ENCODE results near the gene SLC44A3.

SLC44A3 gene

GRCh38 chr1:94803106-94803505 lies 17.1 kb upstream of the SLC44A3 start:
- Histone ChIP-seq H3K4me3 (ENCODE audit: low read depth in 1 of 2, low read length in 2 of 2) (no peak overlapping the region), H3K9ac (ENCODE audit: low read length) (no peak overlapping the region), H3K4me1 (ENCODE audit: insufficient read depth, low read length) (peaks cover 36% of the 10 kb centered on the region), H3K9me3 (ENCODE audit: low read length) (no peaks in the 10 kb centered on the region), H3K36me3 (ENCODE audit: insufficient read depth, low read length) (no peaks in the 10 kb centered on the region), H3K27ac (ENCODE audit: low read depth, low read length) (no peak overlapping the region), H3K27me3 (ENCODE audit: control insufficient read depth in 1 of 2, insufficient read depth in 2 of 2, low read length in 2 of 2) (no peaks in the 10 kb centered on the region)

DNA sequence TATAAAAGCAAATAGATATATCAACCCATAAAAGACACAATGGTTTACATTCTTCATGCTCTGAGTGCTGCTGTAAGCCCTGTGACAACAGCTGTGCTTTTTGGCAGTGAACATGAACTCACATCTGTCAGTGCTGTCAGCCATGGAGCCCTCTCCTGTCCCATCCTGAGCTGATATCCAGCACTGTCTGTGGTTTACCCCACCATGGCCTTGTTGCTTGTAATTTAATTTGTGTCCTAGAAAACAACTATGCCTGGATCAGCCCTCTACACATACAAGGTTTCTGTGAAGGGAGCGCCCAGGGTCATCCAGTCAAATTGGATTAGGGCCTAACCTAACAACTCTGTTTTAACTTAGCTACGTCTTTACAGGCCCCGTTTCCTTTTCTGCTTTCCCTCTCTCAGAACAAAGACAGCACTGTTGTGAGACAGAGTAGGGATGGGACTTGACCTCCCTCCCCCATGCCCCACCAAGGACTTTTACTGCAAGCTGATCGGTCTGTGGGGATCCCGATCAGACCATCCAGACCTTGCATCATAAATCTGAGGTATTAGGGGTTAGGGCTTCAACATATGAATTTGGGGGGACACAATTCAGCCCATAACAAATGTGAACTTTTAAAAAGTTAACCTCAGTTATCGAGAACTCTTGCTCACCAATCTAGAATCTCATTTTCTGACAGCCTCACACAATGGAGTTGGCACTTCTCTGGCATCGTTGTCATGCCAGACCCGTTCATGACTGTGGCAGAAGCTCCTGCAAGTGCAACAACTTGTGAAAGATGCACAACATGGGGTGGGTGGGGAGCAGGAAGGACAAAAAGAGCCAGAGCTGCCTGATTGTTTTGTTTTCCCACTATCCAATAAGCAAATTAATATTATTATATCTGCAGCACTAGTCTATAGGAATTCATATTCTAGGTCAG lies 16.4 kb upstream of the SLC44A3 start:
- Histone ChIP-seq H3K4me1 (ENCODE audit: insufficient read depth, low read length) (peaks cover 36% of the 10 kb centered on the region), H3K9ac (ENCODE audit: low read length) (no peak overlapping the region), H3K9me3 (ENCODE audit: low read length) (no peaks in the 10 kb centered on the region), H3K36me3 (ENCODE audit: insufficient read depth, low read length) (no peaks in the 10 kb centered on the region), H3K27ac (ENCODE audit: low read depth, low read length) (no peak overlapping the region), H3K27me3 (ENCODE audit: control insufficient read depth in 1 of 2, insufficient read depth in 2 of 2, low read length in 2 of 2) (no peaks in the 10 kb centered on the region), H3K4me3 (ENCODE audit: low read depth in 1 of 2, low read length in 2 of 2) (no peak overlapping the region)

DNA sequence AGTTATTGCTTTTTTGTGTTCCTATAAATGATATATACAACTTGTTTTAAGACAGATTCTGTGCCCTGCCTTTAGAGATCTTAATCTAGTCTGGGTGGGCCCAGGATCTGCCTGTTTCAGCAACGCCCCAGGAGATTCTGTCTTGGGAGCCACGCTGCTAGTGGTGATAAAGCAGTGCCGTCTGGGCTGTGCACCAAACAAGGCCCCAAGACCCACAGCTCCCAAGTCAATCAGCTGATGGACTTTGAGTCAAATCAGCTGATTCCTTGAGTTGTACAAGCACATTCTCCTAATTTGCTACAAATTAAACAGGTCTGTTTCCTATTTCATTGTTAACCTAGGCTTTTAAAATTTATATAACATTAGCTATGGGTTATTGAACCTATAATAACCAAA lies 15.7 kb upstream of the SLC44A3 start:
- Histone ChIP-seq H3K27ac (ENCODE audit: low read depth, low read length) (no peak overlapping the region), H3K4me1 (ENCODE audit: insufficient read depth, low read length) (peaks cover 36% of the 10 kb centered on the region), H3K9ac (ENCODE audit: low read length) (no peak overlapping the region)

DNA sequence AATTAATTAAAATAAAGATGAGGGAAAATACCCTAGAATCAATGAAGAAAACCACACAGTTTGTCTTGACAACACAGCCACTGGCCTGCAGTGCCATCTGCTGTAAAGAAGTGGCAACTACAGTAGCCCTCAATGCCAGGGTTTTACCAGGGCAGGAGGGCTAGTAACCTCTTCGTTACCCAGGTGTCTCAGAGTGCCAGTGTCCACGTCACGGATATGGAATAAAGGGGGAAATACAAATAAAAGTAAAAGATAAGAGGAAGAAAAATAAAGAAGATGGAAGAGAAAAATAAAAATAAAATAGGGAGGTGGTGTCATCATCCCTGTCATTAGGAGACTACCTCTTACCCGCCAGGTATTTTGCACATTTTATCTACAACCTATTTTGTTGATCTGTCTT lies 14.2 kb upstream of the SLC44A3 start:
- H3K36me3 ChIP-seq (ENCODE audit: insufficient read depth, low read length) = no peaks in the 10 kb centered on the region
- no peak overlapping the region for H3K27ac ChIP-seq (ENCODE audit: low read depth, low read length)
- H3K4me1 ChIP-seq (ENCODE audit: insufficient read depth, low read length) = peaks cover 36% of the 10 kb centered on the region
- H3K4me3 ChIP-seq (ENCODE audit: low read depth in 1 of 2, low read length in 2 of 2) = no peak overlapping the region
- no peaks in the 10 kb centered on the region for H3K9me3 ChIP-seq (ENCODE audit: low read length)
- no peak overlapping the region for H3K9ac ChIP-seq (ENCODE audit: low read length)
- H3K27me3 ChIP-seq (ENCODE audit: control insufficient read depth in 1 of 2, insufficient read depth in 2 of 2, low read length in 2 of 2) = no peaks in the 10 kb centered on the region

More for the DNA sequence above, 15.7 kb upstream of the SLC44A3 start:
- Histone ChIP-seq H3K9me3 (ENCODE audit: low read length) (no peaks in the 10 kb centered on the region), H3K4me3 (ENCODE audit: low read depth in 1 of 2, low read length in 2 of 2) (no peak overlapping the region), H3K27me3 (ENCODE audit: control insufficient read depth in 1 of 2, insufficient read depth in 2 of 2, low read length in 2 of 2) (no peaks in the 10 kb centered on the region), H3K36me3 (ENCODE audit: insufficient read depth, low read length) (no peaks in the 10 kb centered on the region)

DNA sequence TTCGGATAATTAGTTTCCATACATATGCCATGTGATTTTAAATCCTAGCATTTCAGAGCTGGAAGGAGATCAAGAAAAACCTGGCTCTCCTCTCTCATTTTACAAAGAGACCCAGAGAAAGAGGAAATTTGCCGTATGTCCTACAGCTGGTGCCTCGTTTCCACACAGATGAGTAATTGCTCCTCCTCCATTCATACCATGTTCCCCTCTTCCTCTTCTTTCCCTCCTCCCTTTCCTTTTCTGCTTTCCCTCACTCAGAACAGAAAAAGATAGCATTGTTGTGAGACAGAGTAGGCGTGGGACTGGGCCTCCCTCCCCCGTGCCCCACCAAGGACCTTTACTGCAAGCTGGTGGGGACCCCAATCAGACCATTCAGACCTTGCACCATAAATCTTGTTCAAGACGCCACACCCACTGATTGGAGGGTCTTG lies 13.7 kb upstream of the SLC44A3 start:
- Histone ChIP-seq H3K27ac (ENCODE audit: low read depth, low read length) (no peak overlapping the region), H3K4me3 (ENCODE audit: low read depth in 1 of 2, low read length in 2 of 2) (no peak overlapping the region), H3K36me3 (ENCODE audit: insufficient read depth, low read length) (no peaks in the 10 kb centered on the region), H3K27me3 (ENCODE audit: control insufficient read depth in 1 of 2, insufficient read depth in 2 of 2, low read length in 2 of 2) (no peaks in the 10 kb centered on the region), H3K9me3 (ENCODE audit: low read length) (no peaks in the 10 kb centered on the region), H3K9ac (ENCODE audit: low read length) (no peak overlapping the region), H3K4me1 (ENCODE audit: insufficient read depth, low read length) (peaks cover 35% of the 10 kb centered on the region)

- no peaks in the 10 kb centered on the region for H3K27me3 ChIP-seq (ENCODE audit: control insufficient read depth in 1 of 2, insufficient read depth in 2 of 2, low read length in 2 of 2)
- no peaks in the 10 kb centered on the region for H3K36me3 ChIP-seq (ENCODE audit: insufficient read depth, low read length)
- H3K4me1 ChIP-seq (ENCODE audit: insufficient read depth, low read length) = peaks cover 20% of the 10 kb centered on the region
- no peak overlapping the region for H3K9ac ChIP-seq (ENCODE audit: low read length)
- no peak overlapping the region for H3K27ac ChIP-seq (ENCODE audit: low read depth, low read length)
- H3K9me3 ChIP-seq (ENCODE audit: low read length) = no peaks in the 10 kb centered on the region
- no peak overlapping the region for H3K4me3 ChIP-seq (ENCODE audit: low read depth in 1 of 2, low read length in 2 of 2)
These were observed 12.2 kb upstream of the SLC44A3 start for GRCh38 chr1:94807742-94808491.

- Histone ChIP-seq H3K9me3 (ENCODE audit: low read length) (no peaks in the 10 kb centered on the region), H3K27ac (ENCODE audit: low read depth, low read length) (no peak overlapping the region), H3K4me3 (ENCODE audit: low read depth in 1 of 2, low read length in 2 of 2) (no peak overlapping the region), H3K36me3 (ENCODE audit: insufficient read depth, low read length) (no peaks in the 10 kb centered on the region), H3K9ac (ENCODE audit: low read length) (no peak overlapping the region), H3K27me3 (ENCODE audit: control insufficient read depth in 1 of 2, insufficient read depth in 2 of 2, low read length in 2 of 2) (no peaks in the 10 kb centered on the region), H3K4me1 (ENCODE audit: insufficient read depth, low read length) (peaks cover 13% of the 10 kb centered on the region)
These were observed 11.5 kb upstream of the SLC44A3 start for GRCh38 chr1:94808669-94809068.

DNA sequence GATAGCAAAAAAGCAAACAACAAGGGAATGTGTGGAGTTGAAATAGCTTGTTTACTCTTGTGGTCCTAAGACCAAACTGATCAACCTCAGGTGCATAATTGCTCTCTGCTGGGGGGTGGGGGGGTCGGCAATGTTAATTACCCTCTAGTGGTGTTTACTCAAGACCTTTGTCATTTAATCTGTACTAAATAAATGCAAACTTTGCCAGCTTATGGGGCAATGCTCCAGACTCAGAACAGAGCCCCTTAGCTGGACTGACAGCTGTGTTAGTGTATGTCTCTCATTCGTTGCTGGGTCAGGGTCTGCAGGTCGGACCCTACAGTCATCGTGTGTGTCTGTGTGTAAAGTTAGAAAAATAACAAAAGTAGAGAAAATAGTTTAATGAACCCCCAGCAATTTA lies 7.2 kb upstream of the SLC44A3 start:
- Histone ChIP-seq H3K9me3 (ENCODE audit: low read length) (no peaks in the 10 kb centered on the region), H3K4me3 (ENCODE audit: low read depth in 1 of 2, low read length in 2 of 2) (no peak overlapping the region), H3K27me3 (ENCODE audit: control insufficient read depth in 1 of 2, insufficient read depth in 2 of 2, low read length in 2 of 2) (no peaks in the 10 kb centered on the region), H3K9ac (ENCODE audit: low read length) (no peak overlapping the region), H3K4me1 (ENCODE audit: insufficient read depth, low read length) (no peaks in the 10 kb centered on the region), H3K27ac (ENCODE audit: low read depth, low read length) (no peak overlapping the region), H3K36me3 (ENCODE audit: insufficient read depth, low read length) (no peaks in the 10 kb centered on the region)

DNA sequence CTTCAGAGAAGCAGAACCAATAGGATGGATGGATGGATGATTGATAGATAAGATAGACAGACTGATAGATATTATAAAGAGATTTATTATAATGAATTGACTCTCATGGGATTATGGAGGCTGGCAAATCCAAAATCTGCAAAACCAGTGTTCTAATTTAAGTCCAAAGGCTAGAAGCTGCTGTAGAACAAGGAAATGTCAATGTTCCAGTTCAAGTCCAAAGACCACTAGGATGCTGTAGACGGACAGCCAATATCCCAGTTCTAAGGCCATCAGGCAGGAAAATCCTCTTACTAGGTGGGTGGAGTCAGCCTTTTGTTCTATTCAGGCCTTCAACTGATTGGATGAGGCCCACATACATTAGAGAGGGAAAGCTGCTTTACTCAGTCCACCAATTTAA lies 4.1 kb upstream of the SLC44A3 start:
- H3K4me1 ChIP-seq (ENCODE audit: insufficient read depth, low read length) = no peaks in the 10 kb centered on the region
- H3K9ac ChIP-seq (ENCODE audit: low read length) = no peak overlapping the region
- no peaks in the 10 kb centered on the region for H3K9me3 ChIP-seq (ENCODE audit: low read length)
- no peak overlapping the region for H3K27ac ChIP-seq (ENCODE audit: low read depth, low read length)
- H3K4me3 ChIP-seq (ENCODE audit: low read depth in 1 of 2, low read length in 2 of 2) = no peak overlapping the region
- H3K27me3 ChIP-seq (ENCODE audit: control insufficient read depth in 1 of 2, insufficient read depth in 2 of 2, low read length in 2 of 2) = no peaks in the 10 kb centered on the region
- no peaks in the 10 kb centered on the region for H3K36me3 ChIP-seq (ENCODE audit: insufficient read depth, low read length)

- H3K27me3 ChIP-seq (ENCODE audit: control insufficient read depth in 1 of 2, insufficient read depth in 2 of 2, low read length in 2 of 2) = no peaks in the 10 kb centered on the region
- H3K4me1 ChIP-seq (ENCODE audit: insufficient read depth, low read length) = no peaks in the 10 kb centered on the region
- no peaks in the 10 kb centered on the region for H3K9me3 ChIP-seq (ENCODE audit: low read length)
- no peaks in the 10 kb centered on the region for H3K36me3 ChIP-seq (ENCODE audit: insufficient read depth, low read length)
- H3K4me3 ChIP-seq (ENCODE audit: low read depth in 1 of 2, low read length in 2 of 2) = no peak overlapping the region
- no peak overlapping the region for H3K27ac ChIP-seq (ENCODE audit: low read depth, low read length)
- no peak overlapping the region for H3K9ac ChIP-seq (ENCODE audit: low read length)
These were observed 2.4 kb upstream of the SLC44A3 start for GRCh38 chr1:94817712-94818111.

DNA sequence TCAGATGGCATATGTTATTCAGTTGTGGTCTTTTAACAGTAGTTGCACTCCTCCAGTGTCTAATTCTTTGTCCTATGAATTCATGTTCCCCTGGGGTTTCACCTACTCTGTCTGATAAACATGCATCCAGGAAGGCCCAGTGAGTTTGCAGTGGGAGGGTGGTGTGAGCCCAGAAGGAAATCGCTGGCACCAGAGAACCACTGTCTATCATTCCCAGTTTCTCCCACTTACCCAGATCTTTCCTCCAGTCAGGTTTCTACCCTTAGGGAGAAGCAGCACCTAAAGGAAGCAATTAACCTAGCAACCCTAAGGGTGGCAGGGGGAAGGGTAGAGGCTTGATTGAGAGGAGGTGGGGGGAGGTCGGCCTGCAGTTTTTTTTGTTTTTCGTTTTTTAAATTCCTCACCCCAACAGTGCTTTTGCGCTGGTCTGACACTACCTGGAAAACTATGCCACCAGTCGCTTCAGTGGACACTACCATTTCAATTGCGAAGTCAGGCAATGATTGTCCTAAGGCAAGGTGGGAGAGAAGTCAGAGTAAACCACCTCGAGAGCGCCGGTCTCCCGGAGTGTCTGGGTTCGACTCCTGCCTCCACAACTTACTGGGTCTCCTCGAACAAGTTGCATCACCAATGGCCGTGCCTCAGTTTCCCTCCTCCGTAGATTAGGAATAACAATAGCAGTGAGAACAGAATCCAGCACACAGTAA lies 766 bp upstream of the SLC44A3 start:
- no peaks in the 10 kb centered on the region for H3K9me3 ChIP-seq (ENCODE audit: low read length)
- H3K9ac ChIP-seq (ENCODE audit: low read length) = peak overlapping the region; percentile 24
- no peaks in the 10 kb centered on the region for H3K36me3 ChIP-seq (ENCODE audit: insufficient read depth, low read length)
- no peaks in the 10 kb centered on the region for H3K27me3 ChIP-seq (ENCODE audit: control insufficient read depth in 1 of 2, insufficient read depth in 2 of 2, low read length in 2 of 2)
- no peaks in the 10 kb centered on the region for H3K4me1 ChIP-seq (ENCODE audit: insufficient read depth, low read length)
- H3K4me3 ChIP-seq (ENCODE audit: low read depth in 1 of 2, low read length in 2 of 2) = peak overlapping the region; percentile 43 to 82
- peak overlapping the region; percentile 59 for H3K27ac ChIP-seq (ENCODE audit: low read depth, low read length)
